Raji (cell line): ENCODE data around the gene NEDD9.

ENCODE experiments used
- POLR2A ChIP-seq: IDR thresholded peaks from 2 replicates; pipeline ENCODE4 v1.6.1; 2011; ENCODE audit warnings: low read depth, low read length, control low read depth; ENCODE audit not compliant: insufficient read depth

Gene NEDD9

GRCh38 chr6:11218102-11218442, 14.4 kb downstream of the NEDD9 start:
- no peak for TF ChIP-seq POLR2A

DNA sequence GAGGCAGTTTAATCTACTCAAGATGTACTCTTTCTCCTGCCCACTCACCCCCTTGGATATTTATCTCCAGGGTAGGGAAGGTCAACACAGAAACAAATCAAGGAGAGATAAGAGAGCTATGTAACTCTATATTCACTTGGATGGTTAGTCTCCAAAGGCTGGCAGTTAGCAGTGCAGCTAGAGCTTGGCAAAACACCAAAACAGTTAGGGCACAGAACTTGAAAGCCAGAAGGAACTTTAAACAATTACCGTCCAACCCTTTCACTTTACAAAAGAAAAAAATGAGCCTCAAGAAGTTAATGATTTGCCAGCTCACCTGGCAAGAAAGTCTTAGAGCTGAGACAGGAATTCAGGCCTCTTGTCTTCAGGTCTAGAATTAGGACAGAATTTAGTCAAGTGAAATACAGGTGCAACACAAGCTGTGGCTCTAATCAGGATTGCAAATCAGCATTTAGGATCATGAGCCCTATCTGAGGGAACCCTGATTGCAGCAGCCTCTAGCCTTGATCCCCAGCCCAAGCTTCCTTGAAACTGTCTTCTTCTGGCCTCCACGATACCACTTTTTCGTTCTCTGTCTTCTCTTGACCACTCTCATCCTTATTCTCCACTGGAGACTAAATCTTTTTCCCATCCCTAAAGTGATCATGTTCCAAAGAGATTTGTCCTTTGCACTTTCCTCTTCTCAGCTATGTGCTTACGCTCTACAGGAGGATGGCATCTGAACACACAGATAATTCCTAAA, 14.9 kb downstream of the NEDD9 start:
- TF ChIP-seq POLR2A = no peak

DNA sequence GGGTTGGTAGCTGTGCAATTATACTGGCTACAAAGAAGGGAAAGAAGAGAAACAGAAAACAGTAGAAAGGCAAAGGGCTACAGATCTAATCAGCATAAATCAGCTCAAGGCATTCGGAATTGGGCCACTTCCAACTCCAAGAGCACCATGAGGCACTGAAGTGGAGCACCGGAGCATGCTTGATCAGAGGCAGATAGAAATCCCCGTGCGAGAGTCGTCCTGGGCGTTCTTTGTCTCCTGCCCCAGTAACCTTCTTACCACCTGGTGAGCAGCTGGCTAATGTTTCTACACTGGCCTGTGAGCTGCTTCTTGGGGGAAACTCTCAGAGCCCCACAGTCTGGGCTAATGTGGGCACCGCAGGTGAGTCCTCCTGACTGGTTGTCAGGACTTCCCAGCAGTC, 16.7 kb downstream of the NEDD9 start:
- no peak for TF ChIP-seq POLR2A

- TF ChIP-seq POLR2A = no peak
These were observed 17.6 kb downstream of the NEDD9 start for GRCh38 chr6:11214901-11215300.

DNA sequence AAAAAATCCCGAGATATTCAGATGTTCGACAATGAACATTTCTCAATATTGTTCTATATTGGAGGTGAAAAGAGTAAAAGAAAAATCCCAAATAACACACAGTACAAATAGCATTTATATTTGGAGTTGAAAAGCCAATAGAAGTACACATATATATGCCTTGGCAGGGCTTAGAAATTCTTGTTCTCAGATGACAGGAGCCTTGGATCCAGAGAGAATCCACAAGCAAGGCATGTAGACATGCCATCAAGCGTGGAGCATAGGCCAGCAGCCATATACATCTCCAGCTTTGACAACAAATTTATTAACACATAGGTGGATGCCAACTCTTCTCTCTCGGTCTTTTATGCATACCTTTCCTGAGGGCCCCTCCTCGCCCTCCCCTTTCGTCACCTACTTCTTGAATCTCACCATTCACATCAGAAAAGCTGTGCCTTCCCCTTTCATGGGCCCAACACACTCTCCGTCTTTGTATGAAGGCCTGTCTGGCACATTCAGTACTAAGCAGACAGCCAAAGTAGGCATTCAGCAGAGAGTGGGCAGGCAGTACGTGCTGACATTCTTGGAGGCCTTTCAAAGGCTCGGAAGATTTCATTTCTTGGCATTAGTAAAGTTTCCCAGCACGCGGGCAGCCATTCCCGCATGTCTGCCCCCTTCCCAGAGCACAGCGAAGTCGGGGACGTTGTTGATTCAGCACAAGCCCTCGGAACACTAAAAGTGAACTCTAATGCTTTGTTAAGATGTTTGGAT, 18.2 kb downstream of the NEDD9 start:
- TF ChIP-seq POLR2A = no peak

- no peak for TF ChIP-seq POLR2A
These were observed 18.9 kb downstream of the NEDD9 start for GRCh38 chr6:11213422-11214021.

DNA sequence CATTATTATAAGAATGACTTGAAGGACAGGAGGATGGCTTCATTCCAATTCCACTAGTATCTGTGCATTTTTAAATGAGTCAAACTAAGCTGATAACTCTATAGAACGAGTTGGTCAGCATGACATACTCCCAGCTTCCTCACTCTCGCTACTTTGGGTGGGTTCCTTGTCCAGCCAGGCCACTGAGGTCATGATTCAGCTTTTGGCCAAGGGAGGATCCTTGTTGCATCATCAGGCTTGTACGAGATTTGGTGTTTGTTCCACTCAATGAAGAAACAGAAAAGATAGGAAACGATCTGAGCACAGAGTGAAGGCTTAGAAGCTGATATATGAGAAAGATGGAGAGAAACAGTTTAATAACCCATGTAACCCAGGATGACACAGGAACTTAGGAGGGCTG, 19.8 kb downstream of the NEDD9 start:
- TF ChIP-seq POLR2A = no peak

- no peak for TF ChIP-seq POLR2A
These were observed 21.2 kb downstream of the NEDD9 start for GRCh38 chr6:11211254-11211653.

DNA sequence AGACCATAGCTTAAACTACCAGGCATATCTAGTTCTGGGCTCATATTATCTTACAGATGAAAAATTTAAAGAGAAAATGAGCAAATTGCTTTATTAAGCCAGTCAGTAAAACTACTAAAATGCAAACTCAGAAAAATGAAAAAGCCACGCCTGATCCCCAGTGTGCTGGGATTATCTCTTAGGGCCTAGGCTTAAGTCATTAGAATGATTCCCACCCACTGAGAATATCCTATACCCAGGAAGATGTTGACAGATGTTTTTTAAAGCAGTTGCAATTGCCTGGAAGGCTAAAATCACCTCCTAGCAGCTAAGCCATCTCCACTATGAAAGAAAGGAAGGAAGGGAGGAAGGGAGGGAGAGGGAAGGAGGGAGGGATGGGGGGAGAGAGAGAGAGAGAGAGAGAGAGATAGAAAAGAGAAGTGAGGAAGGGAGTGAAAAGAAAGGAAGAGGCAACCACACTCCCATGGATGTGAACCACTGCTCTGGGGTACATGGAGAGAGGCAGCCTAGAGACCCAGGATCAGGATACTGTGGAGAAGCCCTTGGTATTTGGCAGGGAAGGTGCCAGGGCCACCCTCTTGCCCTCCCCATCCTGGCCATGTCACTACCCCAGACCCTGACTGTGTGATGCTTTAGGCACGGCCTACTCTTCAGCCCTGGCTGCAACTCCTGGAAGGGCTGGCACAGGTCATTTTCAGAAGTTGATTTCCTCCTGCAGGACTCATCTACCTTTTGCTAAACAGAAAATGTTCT, 21.9 kb downstream of the NEDD9 start:
- TF ChIP-seq POLR2A = no peak

- TF ChIP-seq POLR2A = no peak
These were observed 22.6 kb downstream of the NEDD9 start for GRCh38 chr6:11209906-11210305.

GRCh38 chr6:11209369-11209768, 23.1 kb downstream of the NEDD9 start:
- TF ChIP-seq POLR2A = no peak

DNA sequence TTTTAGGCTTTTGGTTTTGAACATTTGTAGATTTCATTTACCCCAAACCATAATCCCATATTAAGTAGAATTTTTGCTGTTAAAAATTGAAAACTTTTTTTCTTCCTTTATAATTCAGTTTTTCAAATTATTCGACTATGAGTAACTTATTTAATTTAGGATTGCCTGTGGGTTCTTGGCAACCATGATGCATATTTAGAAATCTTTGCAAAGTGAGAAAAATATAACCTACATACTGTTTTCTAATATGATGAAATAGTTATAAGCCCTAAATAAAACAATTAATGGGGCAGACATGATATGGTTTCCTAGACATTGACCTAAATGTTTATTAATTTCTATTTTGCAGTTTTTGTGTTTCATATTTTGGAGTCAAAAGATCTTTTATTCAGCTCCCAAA, 23.6 kb downstream of the NEDD9 start:
- no peak for TF ChIP-seq POLR2A

GRCh38 chr6:11208267-11208666, 24.2 kb downstream of the NEDD9 start:
- TF ChIP-seq POLR2A = no peak

DNA sequence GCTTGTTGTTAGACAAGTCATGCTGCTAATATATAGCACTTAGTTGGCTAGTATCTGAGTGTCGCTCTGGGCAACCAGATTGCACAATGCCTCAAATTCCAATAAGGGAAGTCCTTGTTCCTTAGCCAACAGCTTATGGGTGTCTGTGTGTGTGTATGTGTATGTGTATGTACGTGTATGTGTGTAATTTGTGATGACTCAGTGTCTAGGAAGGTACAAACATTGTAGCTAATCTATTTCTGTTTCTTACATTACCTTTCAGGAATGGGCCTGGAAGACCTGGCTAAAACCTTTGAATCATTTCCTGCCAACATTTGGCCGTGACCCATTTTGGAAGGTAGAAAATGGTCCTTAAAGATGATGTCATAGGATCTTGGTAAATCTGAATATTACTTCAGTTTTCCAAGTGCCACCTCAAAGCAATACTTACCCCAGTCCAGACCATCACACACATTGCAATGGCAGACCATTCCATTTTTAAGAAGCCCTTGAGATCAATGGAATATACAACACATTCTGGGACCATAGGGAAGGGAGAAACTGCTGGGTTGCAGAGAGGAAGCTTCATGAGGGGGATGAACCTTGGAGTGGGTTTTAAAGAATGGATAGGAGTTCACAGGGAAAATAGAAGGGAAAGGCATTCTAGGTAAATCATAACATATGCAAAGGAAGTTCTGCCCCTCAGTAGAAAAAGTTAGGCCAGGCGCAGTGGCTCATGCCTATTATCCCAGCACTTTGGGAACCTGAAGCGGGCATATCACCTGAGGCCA, 25.1 kb downstream of the NEDD9 start:
- TF ChIP-seq POLR2A = no peak

DNA sequence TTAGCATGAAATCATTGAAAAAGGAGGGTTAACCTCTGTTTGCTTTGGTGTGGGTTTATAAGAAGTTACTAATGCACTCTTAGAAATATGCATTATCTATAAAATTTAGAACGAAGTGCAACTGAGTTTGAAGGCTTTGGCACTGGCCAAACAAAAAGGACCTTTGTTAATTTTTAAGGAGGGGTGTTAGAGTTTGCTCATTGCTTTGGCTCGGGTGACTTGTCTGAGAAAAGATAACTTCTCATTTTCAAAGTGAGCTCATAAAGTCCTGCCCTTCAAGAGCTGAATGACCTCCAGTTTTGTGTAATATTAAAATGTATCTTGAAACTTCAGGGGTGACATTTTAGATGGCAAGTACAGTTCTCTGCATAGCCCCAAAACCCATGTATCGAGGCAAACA, 25.9 kb downstream of the NEDD9 start:
- no peak for TF ChIP-seq POLR2A
